GM12878 (cell line): ENCODE data around the gene TRIP12. TPM values are rescaled to one million over a fixed set of nuclear protein-coding genes. Genes with fewer than 3 reads are reported as not detected.
"Not testable (repeated sequence)": the region's sequence is repeated elsewhere in the genome, so short reads cannot be mapped to it uniquely, and the experiment has no call there.

Experiments
- ATAC-seq: fragments of 200-7000 bp; cut with Tn5 transposase; 3 replicates; pipeline ENCODE4 v1.9.1; 2020; ENCODE audit warnings: mild to moderate bottlenecking, moderate library complexity
- BruUV-seq: library from RNA; stranded (reverse); fragments of 400-500 nt; replicated peaks from 2 replicates; lab custom pipeline; 2021; lab: Mats Ljungman, UMichigan
- CTCF ChIA-PET: fragments of 300-600 bp; sonication (Branson Sonifier 250); formaldehyde crosslinking; extraction: SDS; loops from one replicate; lab custom pipeline; 2021; ENCODE audit warnings: inconsistent platforms; lab: Yijun Ruan, JAX
- POLR2A ChIA-PET: fragments of 350-600 bp; formaldehyde crosslinking; extraction: SDS; loops from one replicate; lab custom pipeline; 2021; ENCODE audit warnings: inconsistent platforms; lab: Charles Lee
- RAD21 ChIA-PET: fragments of 300-600 bp; sonication (Branson Sonifier 250); formaldehyde crosslinking; loops from one replicate; lab custom pipeline; 2023; ENCODE audit warnings: antibody characterized with exemption; ENCODE audit not compliant: unreplicated experiment; lab: Charles Lee
- SMC1A ChIA-PET: fragments of 300-600 bp; sonication (Branson Sonifier 250); formaldehyde crosslinking; loops from one replicate; lab custom pipeline; 2023; ENCODE audit not compliant: unreplicated experiment, uncharacterized antibody; lab: Charles Lee
- DNase-seq: peaks from one replicate; pipeline ENCODE4 v3.0.0-alpha.2; 2011; ENCODE audit warnings: low read depth, low spot score
- FAIRE-seq: peaks from 3 replicates; lab custom pipeline; 2011; peaks lifted over from hg19 to GRCh38; lab: Jason Lieb, UNC
- H2AFZ ChIP-seq: 2 replicates; pipeline ENCODE4 v1.6.0; 2011; ENCODE audit warnings: low read depth, low read length, control low read depth; ENCODE audit not compliant: control insufficient read depth
- H3K27ac ChIP-seq: 2 replicates; pipeline ENCODE4 v1.5.1; 2011; ENCODE audit warnings: control low read depth; ENCODE audit not compliant: control insufficient read depth, insufficient read depth
- H3K27me3 ChIP-seq, 2 experiments: replicated peaks in 1 of 2; 2 replicates each; pipeline versions ENCODE4 v1.6.0 to v1.6.1; 2011; ENCODE audit warnings: low read length in 1 of 2; ENCODE audit not compliant: control insufficient read depth in 2 of 2, insufficient read depth in 2 of 2
- H3K36me3 ChIP-seq, 2 experiments: 2 replicates each; pipeline ENCODE4 v1.5.1; 2011; ENCODE audit warnings: low read length in 1 of 2; ENCODE audit not compliant: control insufficient read depth in 2 of 2, insufficient read depth in 2 of 2
- H3K4me1 ChIP-seq: 2 replicates; pipeline ENCODE4 v1.6.1; 2011; ENCODE audit warnings: mild to moderate bottlenecking, low read length, moderate library complexity, mixed read lengths; ENCODE audit not compliant: control insufficient read depth, insufficient read depth
- H3K4me2 ChIP-seq: 2 replicates; pipeline ENCODE4 v1.6.0; 2011; ENCODE audit warnings: control low read depth; ENCODE audit not compliant: control insufficient read depth, insufficient read depth
- H3K4me3 ChIP-seq: fragments of 200-600 bp; sonication (generic); 2 replicates; pipeline ENCODE4 v1.5.1; 2016
- H3K79me2 ChIP-seq: 2 replicates; pipeline ENCODE4 v1.6.0; 2011; ENCODE audit warnings: low read length; ENCODE audit not compliant: control insufficient read depth, insufficient read depth
- H3K9ac ChIP-seq: 2 replicates; pipeline ENCODE4 v1.8.0; 2011; ENCODE audit warnings: low read length, control low read depth, mixed read lengths; ENCODE audit not compliant: control insufficient read depth, insufficient read depth
- H3K9me3 ChIP-seq: replicated peaks from 3 replicates; pipeline ENCODE4 v1.5.1; 2011; ENCODE audit warnings: mild to moderate bottlenecking, low read length; ENCODE audit not compliant: control insufficient read depth, insufficient read depth
- H4K20me1 ChIP-seq: 2 replicates; pipeline ENCODE4 v1.6.0; 2011; ENCODE audit not compliant: control insufficient read depth, insufficient read depth
- CREM ChIP-seq: IDR thresholded peaks from 2 replicates; pipeline ENCODE4 v1.6.1; 2014; ENCODE audit warnings: antibody characterized with exemption, low read depth
- RCOR1 ChIP-seq: conservative IDR thresholded peaks from 2 replicates; pipeline ENCODE4 v1.6.1; 2012; ENCODE audit warnings: low read depth, low read length, improper control_type of control experiment
- RFX5 ChIP-seq: IDR thresholded peaks from 2 replicates; pipeline ENCODE4 v1.6.1; 2011; ENCODE audit warnings: low read depth, low read length, improper control_type of control experiment
- TARDBP ChIP-seq: IDR thresholded peaks from 2 replicates; pipeline ENCODE4 v1.6.1; 2016; ENCODE audit warnings: borderline replicate concordance
- WGBS: methylation state at CpG from one replicate; pipeline ENCODE4 v1.1.6; 2016; ENCODE audit warnings: low lambda C conversion rate; ENCODE audit not compliant: insufficient replicate concordance, insufficient coverage; ENCODE audit errors: missing lambda C conversion rate; 5-methylcytosine and 5-hydroxymethylcytosine counted together
- in situ Hi-C: fragments of 300-500 bp; cut with MboI; formaldehyde crosslinking; loops from 9 replicates; pipeline ENCODE4 v1.14.3; 2018; ENCODE audit warnings: mixed read lengths
- intact Hi-C: fragments of 100-400 bp; cut with micrococcal nuclease; formaldehyde crosslinking; loops from one replicate; pipeline ENCODE4 v1.14.2; 2022; ENCODE audit not compliant: unreplicated experiment
- polyA plus RNA-seq, 11 experiments: library from polyadenylated mRNA; depleted of rRNA in 4 of 11; unstranded in 6 of 11; stranded (reverse) in 5 of 11; fragments of >200 nt; fragmentation: Nextera tagmentation in 4 of 11; fragmentation: Illumina TruSeq in 1 of 11; extraction: Ambion mirVana in 4 of 11; extraction: Trizol in 1 of 11; gene quantifications; 1 replicate in 1 of 11; 2 replicates in 10 of 11; pipeline versions ENCODE4 v1.2.1 to v1.2.3, GENCODE V29; 2011 to 2016; ENCODE audit warnings: inconsistent platforms in 2 of 11, missing spikeins in 2 of 11, low read depth in 1 of 11
- total RNA-seq, 4 experiments: library from RNA; depleted of rRNA in 3 of 4; stranded (reverse); fragments of >200 nt in 3 of 4; fragmentation: Illumina TruSeq in 1 of 4; extraction: Trizol in 1 of 4; gene quantifications; 2 replicates each; pipeline versions ENCODE4 v1.2.1 to v1.2.3, GENCODE V29; 2013 to 2021

Gene TRIP12
- total and polyA plus RNA-seq, 10 of the 15 experiments (the other 5 are each of a cell fraction or from before 2014, with no cell fraction given), result 23.1 to 207 (median 97.0) TPM

GRCh38 chr2:229925201-229925600 is 3.4 kb upstream of the TRIP12 start (continued):
- TF ChIP-seq TARDBP (no peak), RFX5 (no peak), RCOR1 (no peak), CREM (no peak)
- TF ChIP-seq, all 136 proteins: peak for 0

- H3K9ac ChIP-seq, H3K36me3 ChIP-seq, H3K4me3 ChIP-seq, CTCF ChIA-PET, in situ Hi-C loops, ATAC-seq, SMC1A ChIA-PET, POLR2A ChIA-PET, FAIRE-seq, H3K27ac ChIP-seq, H3K9me3 ChIP-seq, intact Hi-C loops, H4K20me1 ChIP-seq, DNase-seq, H3K27me3 ChIP-seq, BruUV-seq, H2AFZ ChIP-seq, H3K4me1 ChIP-seq, H3K4me2 ChIP-seq, RAD21 ChIA-PET: not testable (repeated sequence)
- H3K79me2 ChIP-seq, result peaks cover 25% of the 10 kb centered on the region
- WGBS, result 96% methylated on average over 10 of the region's 10 CpGs
Observed at GRCh38 chr2:229924541-229924940, 2.7 kb upstream of the TRIP12 start.
